Measurements from ENCODE around the gene ADAM12.
"Not testable (repeated sequence)": the region's sequence is repeated elsewhere in the genome, so short reads cannot be mapped to it uniquely, and the experiment has no call there.

GRCh38 chr10:126343496-126343895 lies 44.8 kb downstream of the ADAM12 start:
- TF ChIP-seq CTCF, POLR2A (IDR thresholded peaks at IDR 0.05): not testable (repeated sequence)

Data from uterus (tissue), 2 donors.